ENCODE measurements around the gene ICE1. TPM values are rescaled to one million over a fixed set of nuclear protein-coding genes. Genes with fewer than 3 reads are reported as not detected.
A peak's percentile ranks its signal among the peaks of the same experiment; 100 is the strongest.

ICE1 gene
- total RNA-seq, 1 donor from 2014 or later: 36.4 TPM

- H3K36me3 Mint-ChIP-seq (ENCODE audit: low read depth): no peaks in the 10 kb centered on the region
- H3K9me3 Mint-ChIP-seq (ENCODE audit: low read depth): no peaks in the 10 kb centered on the region
- H3K27ac Mint-ChIP-seq (ENCODE audit: unreplicated experiment): peak overlapping the region; percentile 6
- H3K27me3 Mint-ChIP-seq (ENCODE audit: low read depth): no peaks in the 10 kb centered on the region
- no peak overlapping the region for H3K4me3 Mint-ChIP-seq (ENCODE audit: unreplicated experiment)
- peaks cover 50% of the 10 kb centered on the region for H3K4me1 Mint-ChIP-seq (ENCODE audit: low read depth)
- TF ChIP-seq CTCF (IDR thresholded peaks at IDR 0.05): no peak
- no peak for DNase-seq (ENCODE audit: low spot score)
Observed at GRCh38 chr5:5418006-5418405, 4.5 kb upstream of the ICE1 start.

GRCh38 chr5:5418764-5419163 lies 3.7 kb upstream of the ICE1 start:
- Mint-ChIP-seq H3K27me3 (ENCODE audit: low read depth) (no peaks in the 10 kb centered on the region), H3K36me3 (ENCODE audit: low read depth) (no peaks in the 10 kb centered on the region), H3K27ac (ENCODE audit: unreplicated experiment) (peak overlapping the region; percentile 97), H3K9me3 (ENCODE audit: low read depth) (no peaks in the 10 kb centered on the region), H3K4me1 (ENCODE audit: low read depth) (peaks cover 50% of the 10 kb centered on the region), H3K4me3 (ENCODE audit: unreplicated experiment) (peak overlapping the region; percentile 68)
- DNase-seq (ENCODE audit: low spot score): no peak
- TF ChIP-seq CTCF (IDR thresholded peaks at IDR 0.05): no peak

- Mint-ChIP-seq H3K4me1 (ENCODE audit: low read depth) (peaks cover 50% of the 10 kb centered on the region), H3K27ac (ENCODE audit: unreplicated experiment) (peak overlapping the region; percentile 97), H3K4me3 (ENCODE audit: unreplicated experiment) (peak overlapping the region; percentile 68), H3K9me3 (ENCODE audit: low read depth) (no peaks in the 10 kb centered on the region), H3K36me3 (ENCODE audit: low read depth) (no peaks in the 10 kb centered on the region), H3K27me3 (ENCODE audit: low read depth) (no peaks in the 10 kb centered on the region)
- TF ChIP-seq CTCF (IDR thresholded peaks at IDR 0.05): peak; percentile 98
- no peak for DNase-seq (ENCODE audit: low spot score)
Observed at GRCh38 chr5:5419291-5420210, 2.9 kb upstream of the ICE1 start.

- Mint-ChIP-seq H3K4me3 (ENCODE audit: unreplicated experiment) (no peak overlapping the region), H3K4me1 (ENCODE audit: low read depth) (peaks cover 50% of the 10 kb centered on the region), H3K36me3 (ENCODE audit: low read depth) (no peaks in the 10 kb centered on the region)
Observed at GRCh38 chr5:5420251-5420650, 2.2 kb upstream of the ICE1 start.

More at GRCh38 chr5:5420251-5420650, 2.2 kb upstream of the ICE1 start:
- peak overlapping the region; percentile 97 for H3K27ac Mint-ChIP-seq (ENCODE audit: unreplicated experiment)
- no peak for TF ChIP-seq CTCF (IDR thresholded peaks at IDR 0.05)
- no peak for DNase-seq (ENCODE audit: low spot score)
- no peaks in the 10 kb centered on the region for H3K27me3 Mint-ChIP-seq (ENCODE audit: low read depth)
- no peaks in the 10 kb centered on the region for H3K9me3 Mint-ChIP-seq (ENCODE audit: low read depth)

All from chondrocyte (in vitro differentiated cells).